ENCODE results near the gene MAPRE3.
A peak's percentile ranks its signal among the peaks of the same experiment; 100 is the strongest.

DNA sequence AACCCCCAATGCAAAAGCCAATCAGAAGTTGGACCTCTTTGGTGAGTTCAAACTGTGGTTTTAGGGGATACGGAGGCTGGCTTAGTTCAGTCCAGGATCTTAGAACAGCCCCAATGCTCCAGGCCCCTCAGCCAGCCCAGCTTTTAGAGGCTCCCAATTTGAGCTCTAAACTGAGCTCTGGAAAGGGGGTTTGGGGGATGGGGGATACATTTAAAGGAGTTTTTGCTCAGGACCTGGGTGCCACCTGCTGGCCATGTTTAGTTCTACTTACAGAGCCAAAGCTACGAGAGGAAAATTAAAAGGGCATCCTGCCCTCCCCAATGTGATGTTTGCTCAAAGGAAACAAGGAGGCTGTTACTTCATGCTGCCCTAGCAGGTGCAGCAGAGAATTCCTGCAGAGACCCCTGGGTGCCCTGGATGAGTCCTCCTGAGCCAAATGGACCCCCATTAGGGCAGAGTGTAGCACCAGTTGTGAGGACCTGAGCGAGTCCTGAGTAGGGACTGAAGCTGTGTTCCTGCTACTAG is 46.4 kb downstream of the MAPRE3 start:
- TF ChIP-seq EP300 (IDR thresholded peaks at IDR 0.05) (no peak), POLR2A (IDR thresholded peaks at IDR 0.05; ENCODE audit: low read depth) (no peak), POLR2AphosphoS5 (IDR thresholded peaks at IDR 0.05) (no peak)
- TF ChIP-seq, protein P1, sequence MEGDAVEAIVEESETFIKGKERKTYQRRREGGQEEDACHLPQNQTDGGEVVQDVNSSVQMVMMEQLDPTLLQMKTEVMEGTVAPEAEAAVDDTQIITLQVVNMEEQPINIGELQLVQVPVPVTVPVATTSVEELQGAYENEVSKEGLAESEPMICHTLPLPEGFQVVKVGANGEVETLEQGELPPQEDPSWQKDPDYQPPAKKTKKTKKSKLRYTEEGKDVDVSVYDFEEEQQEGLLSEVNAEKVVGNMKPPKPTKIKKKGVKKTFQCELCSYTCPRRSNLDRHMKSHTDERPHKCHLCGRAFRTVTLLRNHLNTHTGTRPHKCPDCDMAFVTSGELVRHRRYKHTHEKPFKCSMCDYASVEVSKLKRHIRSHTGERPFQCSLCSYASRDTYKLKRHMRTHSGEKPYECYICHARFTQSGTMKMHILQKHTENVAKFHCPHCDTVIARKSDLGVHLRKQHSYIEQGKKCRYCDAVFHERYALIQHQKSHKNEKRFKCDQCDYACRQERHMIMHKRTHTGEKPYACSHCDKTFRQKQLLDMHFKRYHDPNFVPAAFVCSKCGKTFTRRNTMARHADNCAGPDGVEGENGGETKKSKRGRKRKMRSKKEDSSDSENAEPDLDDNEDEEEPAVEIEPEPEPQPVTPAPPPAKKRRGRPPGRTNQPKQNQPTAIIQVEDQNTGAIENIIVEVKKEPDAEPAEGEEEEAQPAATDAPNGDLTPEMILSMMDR (IDR thresholded peaks at IDR 0.05), result peak; percentile 63 to 73 (median 70)
